HepG2 (cell line): ENCODE measurements around the gene BCKDHA. TPM values are rescaled to one million over a fixed set of nuclear protein-coding genes. Genes with fewer than 3 reads are reported as not detected.

Experiments
- AGO1 ChIP-seq: fragments of 200-400 bp; formaldehyde crosslinking; IDR thresholded peaks from 2 replicates; pipeline ENCODE4 v1.6.1; 2017; ENCODE audit warnings: mild to moderate bottlenecking, low read depth, low read length, moderate library complexity; ENCODE audit not compliant: poor library complexity, severe bottlenecking
- ATF5 ChIP-seq: sonication (generic); formaldehyde crosslinking; IDR thresholded peaks from 2 replicates; pipeline ENCODE4 v1.4.0; 2020; ENCODE audit warnings: mild to moderate bottlenecking, low read depth, missing genetic modification reagents
- DBP ChIP-seq: sonication (generic); formaldehyde crosslinking; IDR thresholded peaks from 2 replicates; pipeline ENCODE4 v1.4.0; 2020; ENCODE audit warnings: missing genetic modification reagents; ENCODE audit errors: not compliant biosample characterization
- DRAP1 ChIP-seq: IDR thresholded peaks from 2 replicates; pipeline ENCODE4 v1.6.1; 2016; ENCODE audit warnings: missing genetic modification reagents, missing compliant biosample characterization
- GLMP ChIP-seq: sonication (generic); formaldehyde crosslinking; IDR thresholded peaks from 2 replicates; pipeline ENCODE4 v1.9.0; 2021; ENCODE audit warnings: missing genetic modification reagents, mild to moderate bottlenecking, borderline replicate concordance
- IKZF1 ChIP-seq: fragments of 450-650 bp; IDR thresholded peaks from 2 replicates; pipeline ENCODE4 v1.7.1; 2016
- NFE2L2 ChIP-seq: fragments of 150-350 bp; IDR thresholded peaks from 2 replicates; pipeline ENCODE4 v1.6.1; 2014; ENCODE audit warnings: low read length
- PATZ1 ChIP-seq: sonication (generic); formaldehyde crosslinking; IDR thresholded peaks from 2 replicates; pipeline ENCODE4 v1.4.0; 2020; ENCODE audit warnings: missing genetic modification reagents
- PHF8 ChIP-seq: sonication (generic); formaldehyde crosslinking; IDR thresholded peaks from 2 replicates; pipeline ENCODE4 v1.5.0; 2020; ENCODE audit warnings: missing genetic modification reagents
- POLR2A ChIP-seq, 2 experiments: IDR thresholded peaks; 2 replicates each; pipeline ENCODE4 v1.6.1; 2011; ENCODE audit warnings: low read depth in 2 of 2, low read length in 2 of 2, mild to moderate bottlenecking in 1 of 2, moderate library complexity in 1 of 2; ENCODE audit not compliant: insufficient read depth in 1 of 2
- RORA ChIP-seq: sonication (generic); formaldehyde crosslinking; IDR thresholded peaks from 2 replicates; pipeline ENCODE4 v1.5.0; 2020; ENCODE audit warnings: mild to moderate bottlenecking, missing genetic modification reagents, moderate library complexity
- SIN3A ChIP-seq: IDR thresholded peaks from 2 replicates; pipeline ENCODE4 v1.6.1; 2011; ENCODE audit warnings: low read depth, mild to moderate bottlenecking, control low read depth, low read length, borderline replicate concordance
- TAF15 ChIP-seq: fragments of 200-400 bp; formaldehyde crosslinking; IDR thresholded peaks from one replicate; pipeline ENCODE4 v1.6.1; 2018; ENCODE audit warnings: mild to moderate bottlenecking, low read depth, low read length; ENCODE audit not compliant: poor library complexity, severe bottlenecking
- U2AF1 ChIP-seq: fragments of 200-400 bp; formaldehyde crosslinking; optimal IDR thresholded peaks from 2 replicates; pipeline ENCODE3; 2017; ENCODE audit warnings: mild to moderate bottlenecking, low read depth, low read length
- ZNF121 ChIP-seq: sonication (generic); formaldehyde crosslinking; IDR thresholded peaks from 2 replicates; pipeline ENCODE4 v1.5.0; 2020; ENCODE audit warnings: mild to moderate bottlenecking, missing genetic modification reagents
- ZNF296 ChIP-seq: sonication (generic); formaldehyde crosslinking; conservative IDR thresholded peaks from 2 replicates; pipeline ENCODE4 v1.5.0; 2020; ENCODE audit warnings: mild to moderate bottlenecking, missing genetic modification reagents
- ZNF329 ChIP-seq: sonication (generic); formaldehyde crosslinking; IDR thresholded peaks from 2 replicates; pipeline ENCODE4 v1.9.0; 2021; ENCODE audit warnings: low read depth, mild to moderate bottlenecking, missing genetic modification reagents
- ZNF572 ChIP-seq: sonication (generic); formaldehyde crosslinking; IDR thresholded peaks from 2 replicates; pipeline ENCODE4 v1.5.1; 2020; ENCODE audit warnings: mild to moderate bottlenecking, missing genetic modification reagents
- ZNF589 ChIP-seq: sonication (generic); formaldehyde crosslinking; conservative IDR thresholded peaks from 2 replicates; pipeline ENCODE4 v1.8.0; 2022; ENCODE audit warnings: mild to moderate bottlenecking, moderate library complexity, missing genetic modification reagents
- ZNF781 ChIP-seq: sonication (generic); formaldehyde crosslinking; IDR thresholded peaks from 2 replicates; pipeline ENCODE4 v1.5.1; 2020; ENCODE audit warnings: borderline replicate concordance, mild to moderate bottlenecking, missing genetic modification reagents; ENCODE audit errors: not compliant biosample characterization
- ZSCAN21 ChIP-seq: sonication (generic); formaldehyde crosslinking; IDR thresholded peaks from 2 replicates; pipeline ENCODE4 v1.8.0; 2022; ENCODE audit warnings: mild to moderate bottlenecking, missing genetic modification reagents, moderate library complexity, borderline replicate concordance
- polyA plus RNA-seq, 8 experiments: library from polyadenylated mRNA; depleted of rRNA in 3 of 8; stranded (reverse) in 7 of 8; unstranded in 1 of 8; fragments of >200 nt; fragmentation: Illumina TruSeq in 4 of 8; extraction: Trizol in 4 of 8; gene quantifications; 2 replicates each; pipeline versions ENCODE4 v1.2.1 to v1.2.3, GENCODE V29; 2011 to 2016; ENCODE audit warnings: low read depth in 4 of 8, missing spikeins in 1 of 8, mixed read lengths in 1 of 8; ENCODE audit not compliant: insufficient read depth in 1 of 8
- total RNA-seq, 5 experiments: library from RNA; depleted of rRNA; stranded (reverse); fragments of >200 nt; fragmentation: Illumina TruSeq; extraction: Trizol; gene quantifications; 2 replicates each; pipeline ENCODE4 v1.2.3, GENCODE V29; 2016; ENCODE audit warnings: low read depth in 1 of 5
- TF ChIP-seq, protein P1 (sequence below): sonication (generic); formaldehyde crosslinking; IDR thresholded peaks from 2 replicates; pipeline ENCODE4 v1.5.0; 2020; ENCODE audit warnings: missing genetic modification reagents
- TF ChIP-seq, protein P2 (sequence below): sonication (generic); formaldehyde crosslinking; IDR thresholded peaks from 2 replicates; pipeline ENCODE4 v1.4.0; 2020; ENCODE audit warnings: mild to moderate bottlenecking, missing genetic modification reagents

The BCKDHA gene
- total and polyA plus RNA-seq, 2 of the 13 experiments (the other 11 are each of a cell fraction or from before 2014, with no cell fraction given) = 11.8 to 31.5 TPM

DNA sequence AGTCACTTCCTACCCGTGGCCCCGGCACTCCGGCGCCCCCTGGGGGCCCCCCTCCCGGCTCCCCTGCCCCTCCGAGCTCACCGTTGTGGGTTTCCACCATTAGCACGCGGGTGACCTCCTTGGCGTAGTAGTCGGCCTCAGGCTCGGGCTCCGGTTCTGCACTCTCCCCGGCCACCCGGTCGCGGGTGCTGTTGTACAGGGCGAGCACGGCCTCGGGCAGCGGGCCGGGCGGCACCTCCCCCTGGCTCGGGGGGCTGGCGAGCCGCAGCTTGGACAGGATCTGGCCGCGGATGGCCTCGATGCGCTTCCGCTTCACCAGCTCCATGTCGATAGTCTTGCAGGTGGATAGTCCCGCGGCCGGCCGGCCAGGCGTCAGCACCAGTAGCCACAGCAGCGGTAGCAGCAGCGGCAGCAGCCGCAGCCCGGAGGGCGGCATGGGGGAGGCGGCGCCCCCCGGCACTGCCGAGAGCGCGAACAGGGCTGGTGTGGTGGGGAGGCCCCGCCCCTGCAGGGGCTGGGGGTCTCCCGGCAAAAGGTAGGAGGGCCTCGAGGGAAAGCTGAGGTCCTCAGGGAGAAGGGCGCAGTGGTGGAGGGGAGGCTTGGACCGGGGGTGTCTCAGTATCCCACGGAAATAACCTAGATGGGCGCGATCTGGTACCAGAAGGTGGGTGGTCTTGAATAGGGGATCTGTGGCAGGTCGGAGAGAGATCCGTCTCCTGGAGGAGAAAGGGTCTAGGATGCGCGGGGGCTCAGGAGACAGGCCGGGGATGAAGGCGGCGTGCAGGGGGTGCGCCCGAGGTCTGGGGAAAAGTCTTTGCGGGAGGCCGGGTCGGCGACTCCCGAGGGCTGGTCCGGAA is 44.8 kb upstream of the BCKDHA start (continued):
- TF ChIP-seq ZNF589 = no peak; the same call in 1 of the 2 replicates
- no peak for TF ChIP-seq ATF5 (CRISPR knock-in tag)
- TF ChIP-seq GLMP (CRISPR knock-in tag) = no peak
- peak; percentile 33 for TF ChIP-seq DBP
- TF ChIP-seq U2AF1 = no peak
- peak; percentile 56 for TF ChIP-seq PHF8 (CRISPR knock-in tag)
- TF ChIP-seq ZNF296 (CRISPR knock-in tag) = no peak
- no peak for TF ChIP-seq NFE2L2
- no peak for TF ChIP-seq ZNF572 (CRISPR knock-in tag)
- TF ChIP-seq, protein P1, sequence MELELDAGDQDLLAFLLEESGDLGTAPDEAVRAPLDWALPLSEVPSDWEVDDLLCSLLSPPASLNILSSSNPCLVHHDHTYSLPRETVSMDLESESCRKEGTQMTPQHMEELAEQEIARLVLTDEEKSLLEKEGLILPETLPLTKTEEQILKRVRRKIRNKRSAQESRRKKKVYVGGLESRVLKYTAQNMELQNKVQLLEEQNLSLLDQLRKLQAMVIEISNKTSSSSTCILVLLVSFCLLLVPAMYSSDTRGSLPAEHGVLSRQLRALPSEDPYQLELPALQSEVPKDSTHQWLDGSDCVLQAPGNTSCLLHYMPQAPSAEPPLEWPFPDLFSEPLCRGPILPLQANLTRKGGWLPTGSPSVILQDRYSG = no peak
- peak in 1 of 2 experiments; percentile 54; a peak in 2 of 4 replicates for TF ChIP-seq POLR2A (IDR thresholded peaks at IDR 0.05; ENCODE audit: insufficient read depth in 1 of 2, low read depth in 2 of 2, low read length in 2 of 2)
- no peak; the same call in 1 of the 2 replicates for TF ChIP-seq ZSCAN21 (CRISPR knock-in tag)
- TF ChIP-seq, protein P2, sequence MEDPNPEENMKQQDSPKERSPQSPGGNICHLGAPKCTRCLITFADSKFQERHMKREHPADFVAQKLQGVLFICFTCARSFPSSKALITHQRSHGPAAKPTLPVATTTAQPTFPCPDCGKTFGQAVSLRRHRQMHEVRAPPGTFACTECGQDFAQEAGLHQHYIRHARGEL (CRISPR knock-in tag) = no peak
- TF ChIP-seq SIN3A = no peak
- peak; percentile 21 for TF ChIP-seq AGO1
- no peak for TF ChIP-seq ZNF121 (CRISPR knock-in tag)
- TF ChIP-seq ZNF329 (CRISPR knock-in tag) = no peak
- TF ChIP-seq ZNF781 (CRISPR knock-in tag) = no peak
- TF ChIP-seq IKZF1 = no peak
- TF ChIP-seq RORA (CRISPR knock-in tag) = no peak
- no peak for TF ChIP-seq TAF15
- TF ChIP-seq PATZ1 (CRISPR knock-in tag) = peak; percentile 57
- no peak for TF ChIP-seq DRAP1 (CRISPR knock-in tag)
